WTC11 (cell line): Measurements from ENCODE around the gene SLC25A45. TPM values are rescaled to one million over a fixed set of nuclear protein-coding genes. Genes with fewer than 3 reads are reported as not detected.
A peak's percentile ranks its signal among the peaks of the same experiment; 100 is the strongest.

ENCODE experiments used
- ATAC-seq: fragments of 200-7000 bp; cut with Tn5 transposase; 2 replicates; pipeline ENCODE4 v1.10.0; 2021; ENCODE audit warnings: mild to moderate bottlenecking, moderate library complexity
- CTCF ChIA-PET: fragments of 300-600 bp; sonication (Branson Sonifier 250); formaldehyde crosslinking; loops from one replicate; lab custom pipeline; 2021; ENCODE audit warnings: antibody characterized with exemption; lab: Charles Lee
- POLR2A ChIA-PET: fragments of 350-600 bp; sonication (Branson Sonifier 250); formaldehyde crosslinking; loops from one replicate; lab custom pipeline; 2021; ENCODE audit warnings: antibody characterized with exemption; lab: Charles Lee
- DNase-seq: peaks from one replicate; pipeline ENCODE4 v3.0.0; 2021; ENCODE audit warnings: low spot score
- H3K27ac Mint-ChIP-seq: 2 replicates; pipeline ENCODE4 v1.8.0; 2021; ENCODE audit warnings: mixed read lengths
- H3K27me3 Mint-ChIP-seq: 2 replicates; pipeline ENCODE4 v1.8.0; 2021; ENCODE audit warnings: low read depth, mild to moderate bottlenecking, moderate library complexity, mixed read lengths
- H3K36me3 Mint-ChIP-seq: 2 replicates; pipeline ENCODE4 v1.8.0; 2021; ENCODE audit warnings: mixed read lengths
- H3K4me1 Mint-ChIP-seq: 2 replicates; pipeline ENCODE4 v1.8.0; 2022; ENCODE audit warnings: mixed read lengths
- H3K4me3 Mint-ChIP-seq: 2 replicates; pipeline ENCODE4 v1.8.0; 2021; ENCODE audit warnings: mild to moderate bottlenecking, moderate library complexity, mixed read lengths
- H3K9me3 Mint-ChIP-seq: 2 replicates; pipeline ENCODE4 v1.8.0; 2021; ENCODE audit warnings: mixed read lengths
- EMX1 ChIP-seq: fragments of 250-450 bp; sonication (Bioruptor Pico); IDR thresholded peaks from 2 replicates; pipeline ENCODE4 v1.8.0; 2021; ENCODE audit warnings: mild to moderate bottlenecking
- ESRRA ChIP-seq: sonication (generic); formaldehyde crosslinking; IDR thresholded peaks from 2 replicates; pipeline ENCODE4 v1.8.1; 2022; ENCODE audit warnings: mild to moderate bottlenecking, missing genetic modification reagents, borderline replicate concordance
- IRF2 ChIP-seq: sonication (generic); formaldehyde crosslinking; IDR thresholded peaks from 2 replicates; pipeline ENCODE4 v1.8.0; 2022; ENCODE audit warnings: low read depth, missing genetic modification reagents, borderline replicate concordance
- MYBL2 ChIP-seq: sonication (generic); formaldehyde crosslinking; IDR thresholded peaks from 2 replicates; pipeline ENCODE4 v1.8.1; 2023; ENCODE audit warnings: mild to moderate bottlenecking, moderate library complexity, missing genetic modification reagents
- NFATC4 ChIP-seq: fragments of 250-450 bp; sonication (Bioruptor Pico); IDR thresholded peaks from 2 replicates; pipeline ENCODE4 v1.9.0; 2021; ENCODE audit warnings: mild to moderate bottlenecking
- PRRX2 ChIP-seq: fragments of 250-450 bp; sonication (Bioruptor Pico); IDR thresholded peaks from 2 replicates; pipeline ENCODE4 v1.8.0; 2021; ENCODE audit warnings: mild to moderate bottlenecking
- SMAD4 ChIP-seq: sonication (generic); formaldehyde crosslinking; IDR thresholded peaks from 2 replicates; pipeline ENCODE4 v1.8.0; 2022; ENCODE audit warnings: mild to moderate bottlenecking, missing genetic modification reagents
- TCF7 ChIP-seq: sonication (generic); formaldehyde crosslinking; IDR thresholded peaks from 2 replicates; pipeline ENCODE4 v1.8.0; 2022; ENCODE audit warnings: mild to moderate bottlenecking, low read depth, missing genetic modification reagents, moderate library complexity
- TP53 ChIP-seq: sonication (generic); formaldehyde crosslinking; IDR thresholded peaks from 2 replicates; pipeline ENCODE4 v1.8.1; 2023; ENCODE audit warnings: mild to moderate bottlenecking, missing genetic modification reagents
- ZNF138 ChIP-seq: sonication (generic); formaldehyde crosslinking; conservative IDR thresholded peaks from 2 replicates; pipeline ENCODE4 v1.8.1; 2022; ENCODE audit warnings: mild to moderate bottlenecking, moderate library complexity, missing genetic modification reagents
- ZNF396 ChIP-seq: fragments of 250-450 bp; sonication (Bioruptor Pico); IDR thresholded peaks from 2 replicates; pipeline ENCODE4 v1.8.0; 2021; ENCODE audit warnings: mild to moderate bottlenecking, moderate library complexity, borderline replicate concordance
- ZNF423 ChIP-seq: fragments of 250-450 bp; sonication (Bioruptor Pico); IDR thresholded peaks from 2 replicates; pipeline ENCODE4 v2.1.2; 2022; ENCODE audit warnings: mild to moderate bottlenecking, moderate library complexity
- total RNA-seq: library from RNA; stranded (reverse); gene quantifications from 3 replicates; pipeline ENCODE4 v1.2.3, GENCODE V29; 2021
- TF ChIP-seq, protein P1 (sequence below): sonication (generic); formaldehyde crosslinking; IDR thresholded peaks from 2 replicates; pipeline ENCODE4 v1.8.0; 2022; ENCODE audit warnings: mild to moderate bottlenecking, missing genetic modification reagents
- TF ChIP-seq, protein P2 (sequence below): sonication (generic); formaldehyde crosslinking; IDR thresholded peaks from 2 replicates; pipeline ENCODE4 v1.8.1; 2023; ENCODE audit warnings: mild to moderate bottlenecking, moderate library complexity, missing genetic modification reagents
- TF ChIP-seq, protein P3 (sequence below): sonication (generic); formaldehyde crosslinking; IDR thresholded peaks from 2 replicates; pipeline ENCODE4 v1.8.1; 2023; ENCODE audit warnings: mild to moderate bottlenecking, missing genetic modification reagents
- TF ChIP-seq, protein P4 (sequence below): sonication (generic); formaldehyde crosslinking; IDR thresholded peaks from 2 replicates; pipeline ENCODE4 v1.8.1; 2022; ENCODE audit warnings: low read depth, mild to moderate bottlenecking, moderate library complexity, missing genetic modification reagents, borderline replicate concordance
- TF ChIP-seq, protein P5 (sequence below): sonication (generic); formaldehyde crosslinking; IDR thresholded peaks from 2 replicates; pipeline ENCODE4 v1.8.0; 2022; ENCODE audit warnings: mild to moderate bottlenecking, missing genetic modification reagents
- TF ChIP-seq, protein P6 (sequence below): sonication (generic); formaldehyde crosslinking; IDR thresholded peaks from 2 replicates; pipeline ENCODE4 v1.8.1; 2022; ENCODE audit warnings: missing genetic modification reagents, borderline replicate concordance
- TF ChIP-seq, protein P7 (sequence below): sonication (generic); formaldehyde crosslinking; IDR thresholded peaks from 2 replicates; pipeline ENCODE4 v1.8.1; 2022; ENCODE audit warnings: low read depth, missing genetic modification reagents, borderline replicate concordance

The SLC25A45 gene
- total RNA-seq, 1 experiment from 2014 or later, result 1.7 TPM

DNA sequence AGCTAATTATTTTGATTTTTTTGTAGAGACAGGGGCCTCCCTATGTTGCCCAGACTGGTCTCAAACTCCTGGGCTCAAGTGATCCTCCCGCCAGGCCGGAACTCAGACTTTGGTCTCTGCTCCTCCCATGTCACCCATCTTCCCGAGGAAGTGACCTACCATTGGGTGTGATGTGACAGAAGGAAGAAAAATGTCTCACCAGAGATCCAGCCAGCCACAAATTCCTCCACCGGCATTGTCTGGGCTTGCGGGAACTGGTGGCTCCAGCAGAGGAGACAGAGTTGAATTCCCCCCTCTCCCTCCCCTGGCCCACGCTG is 772 bp downstream of the SLC25A45 start:
- Mint-ChIP-seq H3K9me3 (no peaks in the 10 kb centered on the region), H3K36me3 (no peaks in the 10 kb centered on the region), H3K4me3 (no peak overlapping the region), H3K27me3 (no peaks in the 10 kb centered on the region), H3K27ac (peak overlapping the region; percentile 60; the same call in 1 of the 2 replicates), H3K4me1 (peaks cover 25% of the 10 kb centered on the region)
- no peak for DNase-seq
- CTCF ChIA-PET, result interaction anchor here (0.6 to 3.5 kb wide), 6 partner anchors 17 to 159 kb away, joined by 3 to 8 read pairs (median 4); no protein-coding TSS in a partner anchor
- POLR2A ChIA-PET, result interaction anchor here (0.6 kb wide), 1 partner anchor 129 kb away, joined by 3 read pairs; no protein-coding TSS in a partner anchor
- TF ChIP-seq, protein P1, sequence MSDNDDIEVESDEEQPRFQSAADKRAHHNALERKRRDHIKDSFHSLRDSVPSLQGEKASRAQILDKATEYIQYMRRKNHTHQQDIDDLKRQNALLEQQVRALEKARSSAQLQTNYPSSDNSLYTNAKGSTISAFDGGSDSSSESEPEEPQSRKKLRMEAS (CRISPR knock-in tag), result no peak
- TF ChIP-seq ZNF396, result no peak
- TF ChIP-seq PRRX2, result no peak
- TF ChIP-seq IRF2, result no peak
- TF ChIP-seq, protein P2, sequence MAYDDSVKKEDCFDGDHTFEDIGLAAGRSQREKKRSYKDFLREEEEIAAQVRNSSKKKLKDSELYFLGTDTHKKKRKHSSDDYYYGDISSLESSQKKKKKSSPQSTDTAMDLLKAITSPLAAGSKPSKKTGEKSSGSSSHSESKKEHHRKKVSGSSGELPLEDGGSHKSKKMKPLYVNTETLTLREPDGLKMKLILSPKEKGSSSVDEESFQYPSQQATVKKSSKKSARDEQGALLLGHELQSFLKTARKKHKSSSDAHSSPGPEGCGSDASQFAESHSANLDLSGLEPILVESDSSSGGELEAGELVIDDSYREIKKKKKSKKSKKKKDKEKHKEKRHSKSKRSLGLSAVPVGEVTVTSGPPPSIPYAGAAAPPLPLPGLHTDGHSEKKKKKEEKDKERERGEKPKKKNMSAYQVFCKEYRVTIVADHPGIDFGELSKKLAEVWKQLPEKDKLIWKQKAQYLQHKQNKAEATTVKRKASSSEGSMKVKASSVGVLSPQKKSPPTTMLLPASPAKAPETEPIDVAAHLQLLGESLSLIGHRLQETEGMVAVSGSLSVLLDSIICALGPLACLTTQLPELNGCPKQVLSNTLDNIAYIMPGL, result no peak
- TF ChIP-seq, protein P3, sequence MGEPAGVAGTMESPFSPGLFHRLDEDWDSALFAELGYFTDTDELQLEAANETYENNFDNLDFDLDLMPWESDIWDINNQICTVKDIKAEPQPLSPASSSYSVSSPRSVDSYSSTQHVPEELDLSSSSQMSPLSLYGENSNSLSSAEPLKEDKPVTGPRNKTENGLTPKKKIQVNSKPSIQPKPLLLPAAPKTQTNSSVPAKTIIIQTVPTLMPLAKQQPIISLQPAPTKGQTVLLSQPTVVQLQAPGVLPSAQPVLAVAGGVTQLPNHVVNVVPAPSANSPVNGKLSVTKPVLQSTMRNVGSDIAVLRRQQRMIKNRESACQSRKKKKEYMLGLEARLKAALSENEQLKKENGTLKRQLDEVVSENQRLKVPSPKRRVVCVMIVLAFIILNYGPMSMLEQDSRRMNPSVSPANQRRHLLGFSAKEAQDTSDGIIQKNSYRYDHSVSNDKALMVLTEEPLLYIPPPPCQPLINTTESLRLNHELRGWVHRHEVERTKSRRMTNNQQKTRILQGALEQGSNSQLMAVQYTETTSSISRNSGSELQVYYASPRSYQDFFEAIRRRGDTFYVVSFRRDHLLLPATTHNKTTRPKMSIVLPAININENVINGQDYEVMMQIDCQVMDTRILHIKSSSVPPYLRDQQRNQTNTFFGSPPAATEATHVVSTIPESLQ (CRISPR knock-in tag), result no peak
- TF ChIP-seq, protein P4, sequence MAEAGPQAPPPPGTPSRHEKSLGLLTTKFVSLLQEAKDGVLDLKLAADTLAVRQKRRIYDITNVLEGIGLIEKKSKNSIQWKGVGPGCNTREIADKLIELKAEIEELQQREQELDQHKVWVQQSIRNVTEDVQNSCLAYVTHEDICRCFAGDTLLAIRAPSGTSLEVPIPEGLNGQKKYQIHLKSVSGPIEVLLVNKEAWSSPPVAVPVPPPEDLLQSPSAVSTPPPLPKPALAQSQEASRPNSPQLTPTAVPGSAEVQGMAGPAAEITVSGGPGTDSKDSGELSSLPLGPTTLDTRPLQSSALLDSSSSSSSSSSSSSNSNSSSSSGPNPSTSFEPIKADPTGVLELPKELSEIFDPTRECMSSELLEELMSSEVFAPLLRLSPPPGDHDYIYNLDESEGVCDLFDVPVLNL, result no peak
- no peak for TF ChIP-seq EMX1 (CRISPR knock-in tag)
- TF ChIP-seq, protein P5, sequence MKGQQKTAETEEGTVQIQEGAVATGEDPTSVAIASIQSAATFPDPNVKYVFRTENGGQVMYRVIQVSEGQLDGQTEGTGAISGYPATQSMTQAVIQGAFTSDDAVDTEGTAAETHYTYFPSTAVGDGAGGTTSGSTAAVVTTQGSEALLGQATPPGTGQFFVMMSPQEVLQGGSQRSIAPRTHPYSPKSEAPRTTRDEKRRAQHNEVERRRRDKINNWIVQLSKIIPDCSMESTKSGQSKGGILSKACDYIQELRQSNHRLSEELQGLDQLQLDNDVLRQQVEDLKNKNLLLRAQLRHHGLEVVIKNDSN, result no peak
- TF ChIP-seq ZNF138 (CRISPR knock-in tag), result no peak
- no peak for TF ChIP-seq ZNF423 (CRISPR knock-in tag)
- no peak for TF ChIP-seq SMAD4 (CRISPR knock-in tag)
- TF ChIP-seq TP53 (CRISPR knock-in tag), result no peak
- TF ChIP-seq, protein P6, sequence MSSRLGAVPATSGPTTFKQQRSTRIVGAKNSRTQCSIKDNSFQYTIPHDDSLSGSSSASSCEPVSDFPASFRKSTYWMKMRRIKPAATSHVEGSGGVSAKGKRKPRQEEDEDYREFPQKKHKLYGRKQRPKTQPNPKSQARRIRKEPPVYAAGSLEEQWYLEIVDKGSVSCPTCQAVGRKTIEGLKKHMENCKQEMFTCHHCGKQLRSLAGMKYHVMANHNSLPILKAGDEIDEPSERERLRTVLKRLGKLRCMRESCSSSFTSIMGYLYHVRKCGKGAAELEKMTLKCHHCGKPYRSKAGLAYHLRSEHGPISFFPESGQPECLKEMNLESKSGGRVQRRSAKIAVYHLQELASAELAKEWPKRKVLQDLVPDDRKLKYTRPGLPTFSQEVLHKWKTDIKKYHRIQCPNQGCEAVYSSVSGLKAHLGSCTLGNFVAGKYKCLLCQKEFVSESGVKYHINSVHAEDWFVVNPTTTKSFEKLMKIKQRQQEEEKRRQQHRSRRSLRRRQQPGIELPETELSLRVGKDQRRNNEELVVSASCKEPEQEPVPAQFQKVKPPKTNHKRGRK (CRISPR knock-in tag), result no peak
- no peak for TF ChIP-seq MYBL2 (CRISPR knock-in tag)
- no peak for TF ChIP-seq NFATC4 (CRISPR knock-in tag)
- no peak for TF ChIP-seq TCF7
- TF ChIP-seq, protein P7, sequence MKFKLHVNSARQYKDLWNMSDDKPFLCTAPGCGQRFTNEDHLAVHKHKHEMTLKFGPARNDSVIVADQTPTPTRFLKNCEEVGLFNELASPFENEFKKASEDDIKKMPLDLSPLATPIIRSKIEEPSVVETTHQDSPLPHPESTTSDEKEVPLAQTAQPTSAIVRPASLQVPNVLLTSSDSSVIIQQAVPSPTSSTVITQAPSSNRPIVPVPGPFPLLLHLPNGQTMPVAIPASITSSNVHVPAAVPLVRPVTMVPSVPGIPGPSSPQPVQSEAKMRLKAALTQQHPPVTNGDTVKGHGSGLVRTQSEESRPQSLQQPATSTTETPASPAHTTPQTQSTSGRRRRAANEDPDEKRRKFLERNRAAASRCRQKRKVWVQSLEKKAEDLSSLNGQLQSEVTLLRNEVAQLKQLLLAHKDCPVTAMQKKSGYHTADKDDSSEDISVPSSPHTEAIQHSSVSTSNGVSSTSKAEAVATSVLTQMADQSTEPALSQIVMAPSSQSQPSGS, result no peak
- no peak for TF ChIP-seq ESRRA (CRISPR knock-in tag)
- no peak for ATAC-seq
